Body of pancreas (tissue), 4 donors: ENCODE results near the gene BRD8. TPM values are rescaled to one million over a fixed set of nuclear protein-coding genes. Genes with fewer than 3 reads are reported as not detected.

ENCODE experiments used
- ATAC-seq: fragments of 150-250 bp; one replicate; pipeline ENCODE4 v1.9.1; 2016
- DNase-seq, 4 donors: peaks; one replicate each; pipeline ENCODE4 v3.0.0-alpha.2; 2019
- H3K27ac ChIP-seq, 4 donors: fragments of 200-600 bp; sonication (generic); 1 replicate in 3 of 4; 2 replicates in 1 of 4; pipeline versions ENCODE4 v1.5.1 to v1.6.1; 2016 to 2019; ENCODE audit warnings: mild to moderate bottlenecking in 1 of 4, mixed read lengths in 1 of 4, moderate library complexity in 1 of 4
- H3K27me3 ChIP-seq, 2 donors: fragments of 200-600 bp; sonication (generic); one replicate each; pipeline ENCODE4 v1.6.0; 2016; ENCODE audit warnings: mild to moderate bottlenecking in 1 of 2
- H3K36me3 ChIP-seq, 2 donors: fragments of 200-600 bp; sonication (generic); replicated peaks in 1 of 2; 2 replicates each; pipeline ENCODE4 v1.5.1; 2016; ENCODE audit warnings: low read depth in 2 of 2; ENCODE audit not compliant: insufficient read depth in 1 of 2
- H3K4me1 ChIP-seq: fragments of 200-600 bp; sonication (generic); one replicate; pipeline ENCODE4 v1.6.0; 2016
- H3K4me3 ChIP-seq, 2 donors: fragments of 200-600 bp; sonication (generic); 1 replicate in 1 of 2; 2 replicates in 1 of 2; pipeline ENCODE4 v1.5.1; 2016 to 2019
- H3K9me3 ChIP-seq, 3 donors: fragments of 200-600 bp; sonication (generic); 1 replicate in 2 of 3; 2 replicates in 1 of 3; pipeline ENCODE4 v1.5.1; 2016
- CTCF ChIP-seq, 7 experiments: fragments of 450-650 bp in 4 of 7; fragments of 200-600 bp in 3 of 7; sonication (generic) in 3 of 7; IDR thresholded peaks; one replicate each; pipeline ENCODE4 v1.5.1; 2016 to 2019; ENCODE audit warnings: antibody characterized with exemption in 7 of 7
- POLR2A ChIP-seq, 3 donors: fragments of 450-650 bp; IDR thresholded peaks; one replicate each; pipeline ENCODE4 v1.6.1; 2016; ENCODE audit warnings: antibody characterized with exemption in 3 of 3, mild to moderate bottlenecking in 2 of 3
- WGBS, 2 donors: methylation state at CpG; one replicate each; pipeline ENCODE4 v1.1.5; 2017; 5-methylcytosine and 5-hydroxymethylcytosine counted together
- intact Hi-C: fragments of 100-400 bp; cut with DNase I; formaldehyde crosslinking; loops from one replicate; pipeline ENCODE4 v1.15.1; 2023
- total RNA-seq, 2 donors: library from RNA; depleted of rRNA; stranded (reverse); fragments of >200 nt; gene quantifications; one replicate each; pipeline ENCODE4 v1.1.0, GENCODE V29; 2016

Gene BRD8
- 10 to 100 TPM; 44.9 to 52.1 TPM for total RNA-seq

- peak in 2 of 3 donors; percentile 69 to 73 for TF ChIP-seq POLR2A (IDR thresholded peaks at IDR 0.05)
- TF ChIP-seq CTCF (IDR thresholded peaks at IDR 0.05): no peak
- DNase-seq: peak; percentile 95 to 98 (median 96)
- intact Hi-C loops: no loop called here
Measured at GRCh38 chr5:138178516-138179276, at the start of gene BRD8, which contains the start of gene KIF20A. Gene BRD8 (minus strand): TSS chr5:138178630. CDS start chr5:138178614, 16 bp downstream. Gene KIF20A (plus strand): TSS chr5:138179112. CDS start chr5:138179681, 569 bp downstream.

GRCh38 chr5:138226910-138227309 is 48.5 kb upstream of the BRD8 start:
- H3K27ac ChIP-seq: no peak overlapping the region
- H3K9me3 ChIP-seq: no peaks in the 10 kb centered on the region
- DNase-seq: no peak
- no peaks in the 10 kb centered on the region for H3K27me3 ChIP-seq
- no peaks in the 10 kb centered on the region for H3K36me3 ChIP-seq
- ATAC-seq: no peak
- H3K4me3 ChIP-seq: no peak overlapping the region
- TF ChIP-seq POLR2A (IDR thresholded peaks at IDR 0.05): no peak
- no peak for TF ChIP-seq CTCF (IDR thresholded peaks at IDR 0.05)
- intact Hi-C loops: no loop called here
- H3K4me1 ChIP-seq: peaks cover 23% of the 10 kb centered on the region

More at GRCh38 chr5:138178516-138179276, at the start of gene BRD8, which contains the start of gene KIF20A:
- Histone ChIP-seq H3K9me3 (no peaks in the 10 kb centered on the region), H3K27ac (peak within 1 kb of the TSS; percentile 65 to 86 (median 80)), H3K36me3 (peaks cover 0 to 5% of the 10 kb centered on the region in 2 donors), H3K4me1 (peaks cover 21% of the 10 kb centered on the region), H3K4me3 (peak within 1 kb of the TSS; percentile 67 to 80), H3K27me3 (no peaks in the 10 kb centered on the region)
- WGBS, 2 donors: 0 to 1% methylated on average over 30 to 41 of the region's 41 CpGs
- peak; percentile 97 for ATAC-seq

GRCh38 chr5:138224712-138225111 is 46.3 kb upstream of the BRD8 start:
- Histone ChIP-seq H3K9me3 (no peaks in the 10 kb centered on the region), H3K4me3 (no peak overlapping the region), H3K27me3 (no peaks in the 10 kb centered on the region), H3K36me3 (no peaks in the 10 kb centered on the region), H3K27ac (no peak overlapping the region), H3K4me1 (peaks cover 11% of the 10 kb centered on the region)
- 67 to 79% methylated on average over 4 to 6 of the region's 6 CpGs for WGBS, 2 donors
- no peak for DNase-seq
- ATAC-seq: no peak
- no peak for TF ChIP-seq POLR2A (IDR thresholded peaks at IDR 0.05)
- no peak for TF ChIP-seq CTCF (IDR thresholded peaks at IDR 0.05)
- intact Hi-C loops: no loop called here

GRCh38 chr5:138223532-138223931 is 45.1 kb upstream of the BRD8 start:
- Histone ChIP-seq H3K27me3 (no peaks in the 10 kb centered on the region), H3K9me3 (no peaks in the 10 kb centered on the region), H3K36me3 (no peaks in the 10 kb centered on the region), H3K27ac (no peak overlapping the region), H3K4me3 (no peak overlapping the region), H3K4me1 (peaks cover 8% of the 10 kb centered on the region)
- ATAC-seq: no peak
- WGBS, 2 donors: 86 to 100% methylated on average over 1 of the region's 1 CpG
- DNase-seq: no peak
- intact Hi-C loops: no loop called here
- TF ChIP-seq CTCF (IDR thresholded peaks at IDR 0.05) (no peak), POLR2A (IDR thresholded peaks at IDR 0.05) (no peak)

GRCh38 chr5:138216799-138217198 is 38.4 kb upstream of the BRD8 start:
- Histone ChIP-seq H3K4me3 (no peak overlapping the region), H3K27ac (no peak overlapping the region), H3K36me3 (no peaks in the 10 kb centered on the region), H3K9me3 (no peaks in the 10 kb centered on the region), H3K4me1 (peaks cover 17% of the 10 kb centered on the region), H3K27me3 (no peaks in the 10 kb centered on the region)
- TF ChIP-seq CTCF (IDR thresholded peaks at IDR 0.05): no peak
- 77 to 83% methylated on average over 2 of the region's 2 CpGs for WGBS, 2 donors
- DNase-seq (no peak), ATAC-seq (no peak)
- intact Hi-C loops: no loop called here
